ENCODE measurements around the gene SF3A1.

SF3A1 gene

GRCh38 chr22:30386608-30386959, 29.9 kb upstream of the SF3A1 start:
- Histone ChIP-seq H3K27ac (ENCODE audit: low read depth, low read length, severe bottlenecking) (no peak overlapping the region), H3K4me1 (ENCODE audit: control insufficient read depth, insufficient read depth, low read length, poor library complexity, severe bottlenecking) (peaks cover 3% of the 10 kb centered on the region), H3K36me3 (ENCODE audit: control insufficient read depth, insufficient read depth, low read length) (peaks cover 17% of the 10 kb centered on the region), H3K9me3 (ENCODE audit: control insufficient read depth, low read length) (peaks cover 5% of the 10 kb centered on the region), H3K4me3 (ENCODE audit: extremely low read depth, insufficient read depth, low read length, poor library complexity, severe bottlenecking) (peak overlapping the region; percentile 42)
- 27 to 28% methylated on average over 9 to 10 of the region's 10 CpGs for WGBS, 2 experiments (ENCODE audit: insufficient coverage in 2 of 2)

- H3K4me3 ChIP-seq (ENCODE audit: extremely low read depth, insufficient read depth, low read length, poor library complexity, severe bottlenecking), result no peak overlapping the region
- H3K36me3 ChIP-seq (ENCODE audit: control insufficient read depth, insufficient read depth, low read length), result peaks cover 20% of the 10 kb centered on the region
- no peak overlapping the region for H3K27ac ChIP-seq (ENCODE audit: low read depth, low read length, severe bottlenecking)
- H3K4me1 ChIP-seq (ENCODE audit: control insufficient read depth, insufficient read depth, low read length, poor library complexity, severe bottlenecking), result peaks cover 3% of the 10 kb centered on the region
- 90 to 94% methylated on average over 6 to 7 of the region's 10 CpGs for WGBS, 2 experiments (ENCODE audit: insufficient coverage in 2 of 2)
- peaks cover 5% of the 10 kb centered on the region for H3K9me3 ChIP-seq (ENCODE audit: control insufficient read depth, low read length)
These were observed 29.2 kb upstream of the SF3A1 start for GRCh38 chr22:30385942-30386341.

DNA sequence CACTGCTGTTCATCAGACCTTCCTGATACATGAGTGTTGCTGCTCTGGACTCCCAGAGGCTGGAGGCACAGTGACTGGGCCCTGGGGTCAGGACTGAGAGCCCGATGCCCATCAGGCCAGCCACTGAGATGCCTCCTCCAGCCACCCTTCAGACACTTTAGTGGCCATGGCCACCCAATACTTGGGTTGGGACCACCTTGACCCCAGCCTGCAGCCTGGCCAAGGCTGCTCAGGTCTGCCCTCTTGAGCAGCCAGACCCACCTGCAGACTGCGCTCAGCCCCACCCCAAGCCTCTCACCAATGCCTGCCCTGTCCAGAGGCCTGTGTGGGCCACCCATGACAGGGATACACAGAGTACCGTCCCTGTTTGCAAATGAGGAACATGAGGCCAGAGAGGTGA, 26.4 kb upstream of the SF3A1 start:
- no peaks in the 10 kb centered on the region for H3K9me3 ChIP-seq (ENCODE audit: control insufficient read depth, low read length)
- H3K27ac ChIP-seq (ENCODE audit: low read depth, low read length, severe bottlenecking), result no peak overlapping the region
- peaks cover 28% of the 10 kb centered on the region for H3K36me3 ChIP-seq (ENCODE audit: control insufficient read depth, insufficient read depth, low read length)
- H3K4me3 ChIP-seq (ENCODE audit: extremely low read depth, insufficient read depth, low read length, poor library complexity, severe bottlenecking), result no peak overlapping the region
- WGBS, 2 experiments (ENCODE audit: insufficient coverage in 2 of 2), result 68 to 89% methylated on average over 3 of the region's 3 CpGs
- peaks cover 3% of the 10 kb centered on the region for H3K4me1 ChIP-seq (ENCODE audit: control insufficient read depth, insufficient read depth, low read length, poor library complexity, severe bottlenecking)

- Histone ChIP-seq H3K4me3 (ENCODE audit: extremely low read depth, insufficient read depth, low read length, poor library complexity, severe bottlenecking) (no peak overlapping the region), H3K9me3 (ENCODE audit: control insufficient read depth, low read length) (no peaks in the 10 kb centered on the region), H3K4me1 (ENCODE audit: control insufficient read depth, insufficient read depth, low read length, poor library complexity, severe bottlenecking) (peaks cover 3% of the 10 kb centered on the region), H3K36me3 (ENCODE audit: control insufficient read depth, insufficient read depth, low read length) (peaks cover 35% of the 10 kb centered on the region), H3K27ac (ENCODE audit: low read depth, low read length, severe bottlenecking) (no peak overlapping the region)
- 100% methylated on average over 2 to 5 of the region's 5 CpGs for WGBS, 2 experiments (ENCODE audit: insufficient coverage in 2 of 2)
These were observed 25.6 kb upstream of the SF3A1 start for GRCh38 chr22:30382340-30382739.

- no peaks in the 10 kb centered on the region for H3K9me3 ChIP-seq (ENCODE audit: control insufficient read depth, low read length)
- no peak overlapping the region for H3K27ac ChIP-seq (ENCODE audit: low read depth, low read length, severe bottlenecking)
- H3K36me3 ChIP-seq (ENCODE audit: control insufficient read depth, insufficient read depth, low read length), result peaks cover 35% of the 10 kb centered on the region
- no peaks in the 10 kb centered on the region for H3K4me1 ChIP-seq (ENCODE audit: control insufficient read depth, insufficient read depth, low read length, poor library complexity, severe bottlenecking)
- 92% methylated on average over 8 to 11 of the region's 12 CpGs for WGBS, 2 experiments (ENCODE audit: insufficient coverage in 2 of 2)
- H3K4me3 ChIP-seq (ENCODE audit: extremely low read depth, insufficient read depth, low read length, poor library complexity, severe bottlenecking), result no peak overlapping the region
These were observed 24.6 kb upstream of the SF3A1 start for GRCh38 chr22:30381264-30381663.

DNA sequence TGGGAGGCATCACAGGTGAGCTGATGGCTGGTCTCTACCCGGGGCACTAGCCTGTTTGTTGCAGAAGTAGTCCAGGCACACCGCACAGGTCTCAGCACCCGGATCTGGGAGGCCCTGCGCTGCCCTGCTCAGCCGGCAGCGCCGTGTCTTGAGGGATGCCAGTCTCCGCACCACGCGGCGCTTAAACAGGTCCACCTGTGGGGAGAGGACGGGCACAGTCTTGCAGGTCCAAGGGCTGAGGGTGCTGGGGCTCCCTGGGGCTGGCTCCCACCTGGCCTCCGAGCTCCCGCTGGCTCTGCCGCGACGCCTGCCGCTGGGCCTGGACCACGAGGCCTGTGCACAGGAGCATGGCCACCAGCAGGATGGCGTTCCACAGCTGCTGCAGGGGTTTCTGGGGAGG, 23.3 kb upstream of the SF3A1 start:
- 96% methylated on average over 14 to 15 of the region's 20 CpGs for WGBS, 2 experiments (ENCODE audit: insufficient coverage in 2 of 2)
- Histone ChIP-seq H3K9me3 (ENCODE audit: control insufficient read depth, low read length) (no peaks in the 10 kb centered on the region), H3K4me3 (ENCODE audit: extremely low read depth, insufficient read depth, low read length, poor library complexity, severe bottlenecking) (no peak overlapping the region), H3K36me3 (ENCODE audit: control insufficient read depth, insufficient read depth, low read length) (peaks cover 44% of the 10 kb centered on the region), H3K27ac (ENCODE audit: low read depth, low read length, severe bottlenecking) (no peak overlapping the region), H3K4me1 (ENCODE audit: control insufficient read depth, insufficient read depth, low read length, poor library complexity, severe bottlenecking) (no peaks in the 10 kb centered on the region)

- H3K27ac ChIP-seq (ENCODE audit: low read depth, low read length, severe bottlenecking), result no peak overlapping the region
- peaks cover 2% of the 10 kb centered on the region for H3K4me1 ChIP-seq (ENCODE audit: control insufficient read depth, insufficient read depth, low read length, poor library complexity, severe bottlenecking)
- no peak overlapping the region for H3K4me3 ChIP-seq (ENCODE audit: extremely low read depth, insufficient read depth, low read length, poor library complexity, severe bottlenecking)
- peaks cover 23% of the 10 kb centered on the region for H3K36me3 ChIP-seq (ENCODE audit: control insufficient read depth, insufficient read depth, low read length)
- WGBS, 2 experiments (ENCODE audit: insufficient coverage in 2 of 2), result 94% methylated on average over 12 of the region's 13 CpGs
- H3K9me3 ChIP-seq (ENCODE audit: control insufficient read depth, low read length), result no peaks in the 10 kb centered on the region
These were observed 18.7 kb upstream of the SF3A1 start for GRCh38 chr22:30375312-30375849.

- peaks cover 2% of the 10 kb centered on the region for H3K4me1 ChIP-seq (ENCODE audit: control insufficient read depth, insufficient read depth, low read length, poor library complexity, severe bottlenecking)
- H3K27ac ChIP-seq (ENCODE audit: low read depth, low read length, severe bottlenecking), result no peak overlapping the region
- WGBS, 2 experiments (ENCODE audit: insufficient coverage in 2 of 2), result 90% methylated on average over 21 to 28 of the region's 33 CpGs
- H3K4me3 ChIP-seq (ENCODE audit: extremely low read depth, insufficient read depth, low read length, poor library complexity, severe bottlenecking), result no peak overlapping the region
- peaks cover 17% of the 10 kb centered on the region for H3K36me3 ChIP-seq (ENCODE audit: control insufficient read depth, insufficient read depth, low read length)
- no peaks in the 10 kb centered on the region for H3K9me3 ChIP-seq (ENCODE audit: control insufficient read depth, low read length)
These were observed 16.9 kb upstream of the SF3A1 start for GRCh38 chr22:30373331-30374325.

DNA sequence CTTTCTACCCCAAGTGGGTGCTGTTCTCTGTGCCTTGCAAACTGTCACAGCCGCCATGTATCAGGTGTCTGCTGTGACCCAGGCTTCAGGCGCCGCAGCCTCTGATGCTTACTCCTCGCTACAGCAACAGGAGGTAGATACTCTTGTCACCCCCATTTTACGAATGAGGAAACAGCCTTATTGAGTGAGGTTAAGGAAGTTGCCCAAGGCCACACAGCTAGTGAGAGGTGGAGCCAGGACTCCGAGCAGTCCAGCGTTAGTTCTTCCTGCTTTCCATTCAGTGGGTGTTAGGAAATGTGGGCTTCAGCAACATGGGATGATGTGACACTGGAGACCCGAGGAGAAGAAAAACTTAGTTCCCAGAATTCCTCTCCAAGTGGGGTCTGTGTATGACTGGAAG, 16.2 kb upstream of the SF3A1 start:
- H3K4me3 ChIP-seq (ENCODE audit: extremely low read depth, insufficient read depth, low read length, poor library complexity, severe bottlenecking), result no peak overlapping the region
- no peaks in the 10 kb centered on the region for H3K9me3 ChIP-seq (ENCODE audit: control insufficient read depth, low read length)
- peaks cover 14% of the 10 kb centered on the region for H3K36me3 ChIP-seq (ENCODE audit: control insufficient read depth, insufficient read depth, low read length)
- 82 to 86% methylated on average over 3 to 7 of the region's 8 CpGs for WGBS, 2 experiments (ENCODE audit: insufficient coverage in 2 of 2)
- H3K4me1 ChIP-seq (ENCODE audit: control insufficient read depth, insufficient read depth, low read length, poor library complexity, severe bottlenecking), result peaks cover 2% of the 10 kb centered on the region
- no peak overlapping the region for H3K27ac ChIP-seq (ENCODE audit: low read depth, low read length, severe bottlenecking)

DNA sequence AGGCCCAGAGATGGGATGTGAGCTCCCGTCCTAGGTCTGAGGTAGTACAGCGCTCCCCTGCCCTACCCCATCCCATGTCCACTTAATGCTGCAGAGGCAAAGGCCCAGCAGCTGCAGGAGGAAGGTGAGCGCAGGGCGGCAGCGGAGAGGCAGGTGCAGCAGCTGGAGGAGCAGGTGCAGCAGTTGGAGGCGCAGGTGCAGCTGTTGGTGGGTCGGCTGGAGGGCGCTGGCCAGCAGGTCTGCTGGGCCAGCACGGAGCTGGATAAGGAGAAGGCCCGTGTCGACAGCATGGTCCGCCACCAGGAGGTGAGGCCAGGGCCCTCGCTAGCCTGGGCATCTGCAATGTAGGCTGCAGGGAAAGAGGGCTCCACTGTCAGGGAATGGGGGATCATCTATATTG, 15.3 kb upstream of the SF3A1 start:
- no peaks in the 10 kb centered on the region for H3K9me3 ChIP-seq (ENCODE audit: control insufficient read depth, low read length)
- peaks cover 2% of the 10 kb centered on the region for H3K4me1 ChIP-seq (ENCODE audit: control insufficient read depth, insufficient read depth, low read length, poor library complexity, severe bottlenecking)
- WGBS, 2 experiments (ENCODE audit: insufficient coverage in 2 of 2), result 92 to 94% methylated on average over 11 to 13 of the region's 13 CpGs
- H3K36me3 ChIP-seq (ENCODE audit: control insufficient read depth, insufficient read depth, low read length), result peaks cover 9% of the 10 kb centered on the region
- H3K27ac ChIP-seq (ENCODE audit: low read depth, low read length, severe bottlenecking), result no peak overlapping the region
- H3K4me3 ChIP-seq (ENCODE audit: extremely low read depth, insufficient read depth, low read length, poor library complexity, severe bottlenecking), result no peak overlapping the region

GRCh38 chr22:30371321-30371720, 14.6 kb upstream of the SF3A1 start:
- H3K4me3 ChIP-seq (ENCODE audit: extremely low read depth, insufficient read depth, low read length, poor library complexity, severe bottlenecking), result no peak overlapping the region
- H3K4me1 ChIP-seq (ENCODE audit: control insufficient read depth, insufficient read depth, low read length, poor library complexity, severe bottlenecking), result peaks cover 2% of the 10 kb centered on the region
- H3K9me3 ChIP-seq (ENCODE audit: control insufficient read depth, low read length), result no peaks in the 10 kb centered on the region
- WGBS, 2 experiments (ENCODE audit: insufficient coverage in 2 of 2), result 93 to 95% methylated on average over 9 of the region's 9 CpGs
- H3K36me3 ChIP-seq (ENCODE audit: control insufficient read depth, insufficient read depth, low read length), result peaks cover 10% of the 10 kb centered on the region
- H3K27ac ChIP-seq (ENCODE audit: low read depth, low read length, severe bottlenecking), result no peak overlapping the region
